Transverse colon (tissue), 4 donors: ENCODE measurements around the gene ZNF768.

Experiments used
- CTCF ChIP-seq, 5 experiments: fragments of 200-600 bp in 3 of 5; fragments of 450-650 bp in 2 of 5; sonication (generic) in 3 of 5; IDR thresholded peaks; 1 replicate in 2 of 5; 2 replicates in 3 of 5; pipeline ENCODE4 v1.5.1; 2016 to 2017; ENCODE audit warnings: antibody characterized with exemption in 5 of 5, inconsistent platforms in 3 of 5, mild to moderate bottlenecking in 2 of 5, moderate library complexity in 1 of 5
- EP300 ChIP-seq: sonication (generic); formaldehyde crosslinking; IDR thresholded peaks from one replicate; pipeline ENCODE4 v1.6.1; 2017; ENCODE audit warnings: antibody characterized with exemption, low read depth
- POLR2A ChIP-seq: fragments of 450-650 bp; IDR thresholded peaks from one replicate; pipeline ENCODE4 v1.6.1; 2016; ENCODE audit warnings: antibody characterized with exemption, mild to moderate bottlenecking, moderate library complexity
- POLR2AphosphoS5 ChIP-seq, 3 donors: sonication (generic); formaldehyde crosslinking; IDR thresholded peaks; one replicate each; pipeline ENCODE4 v1.6.1; 2016; ENCODE audit warnings: antibody characterized with exemption in 3 of 3

GRCh38 chr16:30562021-30562420 lies 35.7 kb upstream of the ZNF768 start:
- no peak for TF ChIP-seq POLR2AphosphoS5 (IDR thresholded peaks at IDR 0.05)
- TF ChIP-seq CTCF (IDR thresholded peaks at IDR 0.05) = peak in 1 of 5 experiments; percentile 12
- no peak for TF ChIP-seq POLR2A
- TF ChIP-seq EP300 = no peak
